HG03565 (cell line): Measurements from ENCODE around the gene ARPC1B.
"Not testable (repeated sequence)": the region's sequence is repeated elsewhere in the genome, so short reads cannot be mapped to it uniquely, and the experiment has no call there.

ENCODE experiments used
- ATAC-seq: cut with Tn5 transposase; IDR thresholded peaks from one replicate; pipeline ENCODE4 v1.9.1; 2021; ENCODE audit warnings: mild to moderate bottlenecking, moderate library complexity; ENCODE audit not compliant: unreplicated experiment

The ARPC1B gene

DNA sequence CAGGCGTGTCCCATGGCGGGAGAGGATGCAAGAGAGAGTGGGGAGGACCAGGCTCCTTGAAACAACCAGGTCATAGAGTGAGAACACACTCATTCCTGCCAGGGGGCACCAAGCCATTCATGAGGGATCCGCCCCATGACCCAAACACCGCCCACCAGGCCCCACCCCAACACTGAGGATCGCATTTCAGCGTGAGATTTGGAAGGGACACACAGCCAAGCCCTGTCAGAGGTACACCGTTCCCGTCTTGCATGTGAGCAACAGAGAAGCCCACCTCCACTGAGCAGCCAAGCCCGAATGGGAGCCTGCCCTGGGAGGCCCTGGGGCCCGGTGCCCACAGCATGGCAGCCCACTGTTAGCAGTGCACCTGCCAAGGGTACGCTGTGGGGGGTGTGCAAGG is 7.9 kb upstream of the ARPC1B start:
- ATAC-seq = no peak

DNA sequence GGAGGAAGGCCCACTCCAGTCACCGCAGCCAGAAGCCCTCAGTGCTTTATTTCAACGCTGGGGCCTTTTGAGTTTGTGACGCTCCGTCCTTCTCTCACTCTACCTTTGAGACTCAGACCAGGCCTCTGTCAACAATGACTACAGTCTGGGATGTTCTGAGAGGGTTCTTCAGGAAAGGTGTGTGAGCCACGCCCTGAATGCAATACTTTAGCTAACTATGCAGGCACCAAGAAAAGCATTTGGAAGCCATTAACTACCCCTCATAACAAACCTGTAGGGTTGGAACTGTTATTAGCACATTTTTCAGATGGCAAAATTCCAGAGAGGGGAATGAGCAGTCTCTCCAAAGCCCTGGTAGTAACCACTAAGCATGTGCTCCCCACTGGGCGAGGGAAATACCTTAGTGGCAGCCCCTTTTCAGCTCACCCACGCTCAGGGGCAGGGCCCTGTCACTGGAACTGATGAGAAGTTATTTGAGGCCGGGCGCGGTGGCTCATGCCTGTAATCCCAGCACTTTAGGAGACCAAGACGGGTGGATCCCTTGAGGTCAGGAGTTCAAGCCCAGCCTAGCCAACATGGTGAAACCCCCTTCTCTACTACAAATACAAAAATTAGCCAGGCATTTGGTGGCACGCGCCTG is 5.7 kb upstream of the ARPC1B start:
- ATAC-seq = no peak

DNA sequence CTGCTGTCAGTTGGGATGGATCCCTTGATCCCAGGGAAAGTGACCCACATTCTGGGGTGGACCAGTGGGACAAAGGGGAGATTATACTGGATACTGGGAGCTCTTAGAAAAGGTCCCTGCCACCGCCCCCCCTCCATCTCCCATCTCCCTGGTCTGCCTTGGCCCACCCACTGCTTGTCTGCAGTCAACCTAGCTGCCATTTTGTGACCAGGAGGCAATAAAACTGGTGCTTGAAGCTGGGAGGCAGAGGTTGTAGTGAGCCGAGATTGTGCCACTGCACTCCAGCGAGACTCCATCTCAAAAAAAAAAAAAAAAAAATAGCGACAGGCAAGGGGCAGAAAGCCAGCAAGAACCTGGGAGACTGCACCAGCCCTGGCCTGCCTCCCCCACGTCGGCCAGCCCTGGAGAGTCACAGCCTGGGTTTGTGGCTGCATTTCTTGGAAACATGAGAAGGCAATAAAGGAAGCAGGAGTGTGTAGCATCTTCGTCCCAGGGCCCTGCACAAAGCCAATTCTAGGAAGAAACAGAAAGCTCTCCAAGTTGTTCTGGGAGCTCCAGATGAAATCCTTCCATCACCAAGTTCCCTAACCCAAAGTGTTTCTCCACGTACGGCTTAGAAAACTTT is 4.7 kb upstream of the ARPC1B start:
- no peak for ATAC-seq

DNA sequence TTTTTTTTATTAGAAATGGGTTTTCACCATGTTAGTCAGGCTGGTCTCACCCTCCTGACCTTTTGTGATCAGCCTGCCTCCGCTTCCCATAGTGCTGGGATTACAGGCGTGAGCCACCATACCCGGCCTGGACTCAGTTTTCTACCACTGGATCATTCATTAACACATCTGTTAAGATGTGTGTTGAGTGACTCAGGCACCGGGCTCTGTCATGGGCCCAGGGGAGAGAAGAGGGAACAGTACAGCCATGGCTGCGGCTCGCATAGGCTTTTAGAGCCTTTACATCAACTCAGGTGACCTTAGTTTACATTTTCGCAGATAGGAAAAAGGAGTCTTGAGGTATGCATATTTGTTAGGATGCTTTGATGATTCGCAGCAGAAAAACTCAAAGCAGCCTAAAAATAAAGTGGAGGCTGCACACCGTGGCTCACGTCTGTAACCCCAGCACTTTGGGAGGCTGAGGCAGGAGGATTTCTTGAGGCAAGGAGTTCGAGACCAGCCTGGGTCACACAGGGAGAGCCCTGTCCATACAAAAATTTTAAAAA is 3.1 kb upstream of the ARPC1B start:
- no peak for ATAC-seq

DNA sequence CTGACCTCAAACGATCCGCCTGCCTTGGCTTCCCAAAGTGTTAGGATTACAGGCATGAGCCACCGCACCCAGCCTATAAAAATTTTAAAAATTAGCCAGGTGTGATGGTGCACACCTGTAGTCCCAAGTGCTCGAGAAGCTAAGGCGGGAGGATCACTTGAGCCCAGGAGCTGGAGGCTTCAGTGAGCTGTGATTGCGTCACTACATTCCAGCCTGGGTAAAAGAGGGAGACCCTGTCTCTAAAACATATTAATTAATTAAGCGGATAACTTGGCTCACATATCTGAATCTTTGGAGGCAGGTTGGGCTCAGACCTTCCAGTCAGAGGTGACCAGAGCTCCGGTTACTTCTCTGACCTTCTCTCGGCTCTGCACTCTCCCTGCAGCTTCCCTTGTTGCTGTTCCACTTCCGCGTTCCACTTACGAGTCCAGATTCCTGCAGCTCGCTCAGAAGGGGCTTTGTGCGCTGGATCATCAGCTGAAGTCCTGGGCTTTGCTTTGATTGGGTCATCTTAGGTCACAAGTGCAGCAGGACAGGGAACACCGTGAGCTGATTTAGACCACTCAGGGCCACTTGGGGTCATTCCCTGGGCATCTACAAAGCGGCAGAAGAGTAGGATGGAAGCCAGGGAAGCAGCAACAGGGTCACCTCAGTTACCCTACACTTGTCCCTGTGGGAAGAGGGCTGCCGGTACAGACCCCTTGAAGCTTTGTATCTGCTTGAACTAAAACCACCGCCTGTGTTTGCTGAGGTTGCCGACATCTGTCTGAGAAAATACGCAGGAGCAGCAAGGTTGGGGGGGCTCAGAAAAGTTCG is 2.0 kb upstream of the ARPC1B start:
- no peak for ATAC-seq

DNA sequence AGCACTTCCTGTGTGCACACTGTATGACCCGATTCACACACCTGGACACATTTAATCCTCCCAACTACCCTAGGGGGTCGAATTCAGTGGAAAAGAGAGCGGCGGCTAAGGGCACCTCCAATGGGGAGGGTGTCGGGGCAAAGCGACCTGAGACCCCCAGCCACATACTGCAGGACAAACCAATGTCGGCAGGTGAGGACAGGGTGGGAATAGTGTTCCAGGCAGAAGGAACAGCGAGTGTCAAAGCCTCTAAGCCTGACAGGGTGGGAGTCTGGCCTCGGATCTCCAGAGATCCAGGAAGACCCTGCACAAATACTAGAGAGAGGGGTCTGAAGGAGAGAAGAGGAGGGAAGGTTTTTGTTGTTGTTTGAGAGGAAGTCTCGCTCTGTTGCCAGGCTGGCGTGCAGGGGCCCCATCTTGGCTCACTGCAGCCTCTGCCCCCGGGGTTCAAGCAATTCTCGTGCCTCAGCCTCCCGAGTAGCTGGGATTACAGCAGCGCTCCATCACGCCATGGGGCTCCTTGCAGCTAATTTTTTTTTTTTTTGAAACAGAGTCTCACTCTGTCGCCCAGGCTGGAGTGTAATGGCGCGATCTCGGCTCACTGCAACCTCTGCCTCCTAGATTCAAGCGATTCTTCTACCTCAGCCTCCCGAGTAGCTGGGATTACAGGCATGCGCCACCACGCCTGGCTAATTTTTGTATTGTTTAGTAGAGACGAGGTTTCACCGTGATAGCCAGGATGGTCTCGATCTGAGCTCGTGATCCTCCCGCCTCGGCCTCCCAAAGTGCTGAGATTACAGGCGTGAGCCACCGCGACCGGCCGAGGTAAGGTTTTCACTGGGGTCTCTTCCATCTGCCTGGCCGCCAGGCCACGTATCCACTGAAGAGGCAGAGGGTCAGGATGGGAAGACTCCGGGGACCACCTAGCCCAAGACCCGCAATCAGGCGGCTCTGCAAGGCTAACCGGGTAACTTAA is 1.2 kb upstream of the ARPC1B start:
- no peak for ATAC-seq

DNA sequence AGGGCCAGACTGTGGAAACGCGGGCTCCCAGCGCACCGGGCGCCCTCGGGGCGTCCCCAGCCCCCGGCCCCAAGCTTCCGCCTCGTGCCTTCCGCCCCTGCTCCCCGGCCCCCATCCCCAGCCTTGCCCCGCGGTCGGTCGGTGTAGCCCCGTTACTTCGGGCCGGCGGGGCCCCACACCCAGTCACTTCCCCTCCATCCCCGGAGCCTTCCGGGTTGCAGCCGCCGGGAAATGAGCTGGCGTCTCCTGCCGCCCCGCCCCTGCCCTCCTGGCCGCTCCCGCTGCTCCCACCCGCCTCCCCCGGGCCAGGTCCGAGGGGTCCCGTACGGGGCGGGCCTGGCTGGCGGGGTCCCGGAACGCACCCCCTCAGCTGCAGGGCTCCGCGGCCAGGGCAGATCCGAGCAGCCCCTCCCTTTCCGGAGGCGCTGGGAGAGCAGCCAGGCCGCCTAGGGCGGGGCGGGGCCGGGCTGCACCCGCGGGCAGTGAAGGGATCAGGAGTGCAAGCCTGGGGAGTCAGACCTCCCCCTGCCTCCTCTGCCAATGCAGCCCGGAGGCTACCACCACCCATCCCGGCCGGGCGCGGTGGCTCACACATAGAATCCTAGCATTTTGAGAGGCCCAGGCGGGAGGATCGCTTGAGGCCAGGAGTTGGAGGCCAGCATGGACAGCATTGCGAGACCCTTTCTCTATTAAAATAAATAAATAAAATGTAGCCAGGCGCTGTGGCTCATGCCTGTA is 709 bp downstream of the ARPC1B start:
- ATAC-seq = no peak

DNA sequence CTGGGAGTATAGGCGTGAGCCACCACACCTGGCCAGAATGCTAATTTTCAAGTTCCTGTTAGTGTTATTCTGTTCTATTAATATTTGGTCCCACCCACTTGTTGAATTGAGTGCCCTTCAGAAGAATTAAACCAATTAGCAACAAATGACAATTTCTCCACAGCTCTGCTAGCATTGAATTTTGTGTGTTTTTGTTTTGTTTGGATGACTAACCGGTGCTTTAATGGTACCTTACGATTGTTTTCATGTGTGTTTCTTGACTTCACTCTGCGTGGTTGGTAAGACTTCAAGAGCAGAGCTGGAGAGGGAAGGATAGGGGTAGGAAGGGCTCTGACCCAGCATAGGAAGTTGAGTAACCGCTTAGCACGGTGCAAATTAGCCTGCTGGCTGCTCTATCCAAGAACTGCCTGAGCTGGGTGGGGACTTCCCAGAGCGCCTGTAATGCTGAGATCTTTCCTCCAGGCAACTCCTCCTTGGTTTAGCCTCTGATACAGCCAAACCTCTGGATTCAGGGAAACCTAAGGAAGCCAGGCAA is 4.6 kb downstream of the ARPC1B start:
- no peak for ATAC-seq

DNA sequence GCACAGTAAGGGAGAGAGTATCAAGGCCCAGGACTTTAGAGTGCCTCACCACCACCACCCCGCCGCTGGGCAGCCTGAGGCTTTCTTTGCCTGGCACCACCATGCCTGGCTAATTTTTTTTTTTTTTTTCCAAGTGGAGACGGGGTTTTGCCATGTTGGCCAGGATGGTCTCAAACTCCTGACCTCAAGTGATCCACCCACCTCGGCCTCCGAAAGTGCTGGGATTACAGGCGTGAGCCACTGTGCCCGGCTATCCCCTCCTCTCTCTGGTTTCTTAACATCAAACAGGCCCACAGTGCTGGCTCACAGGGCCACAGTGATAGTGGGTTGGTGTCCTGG is 5.1 kb downstream of the ARPC1B start:
- ATAC-seq = not testable (repeated sequence)

DNA sequence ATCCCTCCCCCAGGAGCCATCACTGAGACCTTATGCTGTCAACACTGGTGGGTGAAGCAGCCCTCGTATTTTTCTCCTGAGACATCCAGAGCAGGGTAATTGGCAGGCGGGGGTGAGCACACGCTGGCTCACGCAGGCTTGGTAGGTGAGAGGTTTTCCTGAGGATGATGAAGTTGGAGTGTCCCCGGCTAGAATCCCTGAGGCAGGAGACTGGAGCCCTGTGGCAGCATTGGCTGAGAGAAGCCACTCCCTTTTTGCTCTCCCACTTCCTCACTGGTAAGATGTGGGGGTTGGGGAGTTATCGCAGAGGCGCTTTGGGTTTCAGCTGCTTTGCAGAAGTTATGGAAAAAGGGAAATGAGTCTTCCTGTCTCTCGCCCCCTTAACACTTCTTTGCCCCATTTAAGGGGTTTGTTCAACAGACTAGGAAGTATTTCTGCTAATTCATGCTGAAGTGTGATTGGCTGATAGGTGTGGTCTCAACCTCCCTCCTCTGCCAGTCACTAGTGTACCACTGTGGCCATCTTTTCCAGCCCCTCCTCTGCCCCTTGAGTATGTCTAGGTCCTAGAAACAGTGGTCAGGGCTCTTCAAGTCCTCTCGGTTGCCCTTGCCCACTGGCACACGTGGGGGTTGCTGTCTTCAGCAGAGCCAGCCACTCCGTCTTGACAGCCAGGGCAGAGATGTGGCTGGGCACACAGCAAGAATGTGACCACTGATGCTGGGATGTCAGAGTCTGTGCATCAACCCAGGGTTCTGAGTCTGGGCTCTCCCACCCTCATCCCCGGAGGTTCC is 5.7 kb downstream of the ARPC1B start:
- ATAC-seq = no peak

DNA sequence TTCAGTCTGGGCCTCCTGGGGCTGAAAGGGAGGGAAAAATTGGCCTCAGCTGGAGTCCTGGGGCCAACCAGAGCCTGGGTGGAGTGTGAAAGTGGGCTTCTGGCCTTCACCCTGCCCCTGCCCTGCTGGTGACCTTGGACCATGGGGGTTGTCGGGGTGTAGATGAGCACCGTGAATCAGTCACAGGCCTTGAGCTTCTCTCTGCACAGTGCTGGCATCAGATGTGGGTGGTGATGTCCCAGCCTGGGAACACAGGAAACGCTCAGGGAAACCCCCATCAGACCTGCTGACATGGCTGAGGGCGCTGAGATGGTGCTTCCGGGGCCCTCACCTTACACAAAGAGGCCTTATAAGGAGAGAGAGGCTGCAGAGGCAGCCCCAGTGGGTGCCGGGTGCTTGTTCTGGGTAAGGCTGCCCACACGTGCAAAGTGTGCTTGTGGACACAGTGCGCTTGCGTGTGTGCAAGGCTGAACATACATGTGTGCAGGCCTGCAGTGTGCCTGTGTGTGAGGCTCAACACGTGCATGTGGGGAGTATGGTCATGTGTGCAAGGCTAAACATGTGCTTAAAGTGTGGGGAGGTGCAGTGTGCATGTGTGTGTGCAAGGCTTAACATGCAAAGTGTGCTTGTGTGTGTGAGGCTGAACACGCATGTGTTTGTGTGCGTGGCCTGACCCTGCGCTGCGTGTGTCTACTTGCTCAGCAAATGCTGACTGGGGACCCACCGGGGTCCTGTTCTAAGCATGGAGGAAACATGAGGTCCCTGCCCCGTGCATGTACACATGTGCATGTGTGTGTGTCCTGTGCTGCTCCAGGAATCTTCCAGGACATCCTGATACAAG is 6.5 kb downstream of the ARPC1B start:
- ATAC-seq = peak; percentile 65

DNA sequence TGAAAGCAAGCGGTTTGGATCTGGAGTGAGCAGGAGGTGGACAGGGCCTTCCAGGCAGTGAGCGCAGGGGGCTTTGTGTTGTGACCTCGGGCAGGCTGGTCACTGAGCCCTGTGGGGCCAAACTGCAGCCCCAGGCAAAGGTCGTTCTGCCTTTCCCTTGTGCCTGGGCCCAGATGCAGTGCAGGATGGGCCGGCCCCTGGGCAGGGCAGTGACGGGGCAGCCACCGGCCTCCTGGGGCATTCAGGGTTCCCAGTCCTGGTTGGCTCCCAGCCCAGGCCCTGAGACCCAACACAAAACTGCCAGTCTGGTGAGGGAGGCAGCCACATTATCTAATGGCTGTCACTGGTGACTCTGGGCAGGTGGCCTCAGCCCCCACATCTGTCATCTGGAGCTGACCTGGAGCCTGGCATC is 7.1 kb downstream of the ARPC1B start:
- ATAC-seq = no peak

DNA sequence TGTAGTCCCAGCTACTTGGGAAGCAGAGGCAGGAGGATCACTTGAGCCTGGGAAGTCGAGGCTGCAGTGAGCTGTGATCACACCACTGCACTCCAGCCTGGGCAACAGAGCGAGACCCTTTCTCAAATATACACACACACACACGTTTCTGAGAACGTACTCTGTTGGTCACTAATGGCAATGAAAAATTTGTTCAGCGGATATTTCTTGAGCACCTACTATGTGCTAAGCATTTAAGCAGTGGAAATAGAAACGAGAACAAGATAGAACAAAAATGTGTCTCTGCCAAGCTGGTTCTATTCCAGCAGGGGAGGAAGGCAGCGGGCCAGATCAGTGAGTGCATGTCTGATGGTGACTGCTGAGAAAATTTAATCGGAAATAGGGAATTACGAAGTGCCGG is 8.7 kb downstream of the ARPC1B start:
- ATAC-seq = no peak

DNA sequence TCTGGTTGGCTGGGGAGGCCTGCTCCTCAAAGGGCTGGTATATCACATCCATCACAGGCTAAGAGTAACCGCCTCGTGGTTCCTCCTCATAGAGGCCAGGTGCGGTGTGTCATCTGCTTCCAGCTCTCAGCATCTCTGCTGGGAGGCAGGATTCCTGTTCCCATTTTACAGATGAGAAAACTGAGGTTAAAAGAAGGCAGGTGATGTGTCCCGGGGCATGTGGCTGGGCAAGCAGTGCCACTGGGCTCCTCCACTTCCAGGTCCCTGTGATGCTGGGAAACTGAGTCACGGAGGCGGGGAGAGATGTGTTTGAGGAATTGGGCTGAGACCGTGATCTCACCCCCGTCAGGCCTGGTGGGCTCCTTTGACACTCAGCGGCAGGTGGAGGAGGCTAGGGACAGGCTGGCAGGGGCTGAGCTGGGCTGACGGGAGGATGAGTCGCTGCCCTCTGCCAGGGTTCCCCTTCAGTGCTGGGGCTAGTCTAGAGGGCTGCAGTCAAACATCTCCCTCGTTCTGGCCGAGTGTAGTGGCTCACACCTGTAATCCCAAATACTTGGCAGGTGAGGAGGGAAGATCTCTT is 9.4 kb downstream of the ARPC1B start:
- no peak for ATAC-seq

DNA sequence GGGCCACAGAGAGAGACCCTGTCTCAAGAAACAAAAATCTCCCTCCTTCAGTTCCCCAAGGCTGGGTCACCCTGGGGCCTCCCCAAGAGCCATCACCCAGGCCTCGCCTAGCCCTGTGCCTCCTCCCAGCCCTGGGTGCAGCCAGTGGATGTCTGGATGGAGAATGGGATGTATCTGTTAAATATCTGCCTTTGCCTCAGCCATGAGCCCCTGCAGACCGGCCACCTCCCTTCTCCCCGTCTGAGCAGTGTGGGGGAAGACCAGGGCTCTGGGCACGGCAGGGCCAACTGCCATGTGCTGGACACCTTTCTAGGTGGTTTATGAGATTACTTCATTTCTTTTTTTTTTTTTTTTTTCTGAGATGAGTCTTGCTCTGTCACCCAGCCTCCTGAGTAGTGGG is 10.0 kb downstream of the ARPC1B start:
- no peak for ATAC-seq

DNA sequence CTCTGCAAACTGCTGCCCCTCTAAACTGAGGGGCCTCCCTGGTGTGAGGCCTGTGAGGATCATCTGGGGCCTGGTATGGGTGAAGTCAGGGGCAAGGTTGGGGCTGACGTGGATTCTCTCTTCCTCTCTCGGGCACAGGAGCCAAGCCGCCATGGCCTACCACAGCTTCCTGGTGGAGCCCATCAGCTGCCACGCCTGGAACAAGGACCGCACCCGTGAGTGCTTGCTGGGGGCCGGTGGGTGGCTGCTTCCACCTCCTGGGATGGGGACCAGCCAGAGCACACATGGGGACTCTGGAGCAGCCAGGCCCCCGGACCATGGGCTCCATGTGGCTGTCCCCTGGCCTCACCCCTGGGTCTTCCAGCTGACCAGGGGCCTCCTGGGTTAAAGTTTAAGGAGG is 11.0 kb downstream of the ARPC1B start:
- ATAC-seq = no peak

DNA sequence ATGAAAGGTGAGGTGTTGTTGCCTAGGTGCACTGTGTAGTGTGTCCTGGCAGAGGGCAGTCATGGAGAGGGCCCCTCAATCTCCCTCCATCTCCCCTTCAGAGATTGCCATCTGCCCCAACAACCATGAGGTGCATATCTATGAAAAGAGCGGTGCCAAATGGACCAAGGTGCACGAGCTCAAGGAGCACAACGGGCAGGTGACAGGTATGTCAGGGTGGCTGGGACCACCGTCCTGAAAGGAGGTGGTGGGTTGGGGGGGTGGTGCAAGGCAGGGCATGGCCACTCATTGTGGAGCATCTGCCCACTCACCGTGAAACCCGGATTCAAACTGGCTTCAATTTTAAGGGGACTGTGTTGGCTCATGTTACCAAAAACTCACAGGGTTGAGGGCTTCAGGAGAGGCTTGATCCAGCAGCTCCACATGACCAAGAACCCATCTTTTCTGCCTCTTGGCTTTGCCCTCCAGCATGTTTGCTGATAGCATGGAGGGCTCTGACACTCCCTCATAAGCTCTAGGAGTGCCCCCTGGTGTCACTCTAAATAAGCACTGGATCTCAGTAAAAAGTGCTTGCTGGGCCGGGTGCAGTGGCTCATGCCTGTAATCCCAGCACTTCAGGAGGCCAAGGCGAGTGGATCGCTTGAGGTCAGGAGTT is 12.2 kb downstream of the ARPC1B start:
- ATAC-seq = no peak
